Measurements from ENCODE around the gene MON1B. TPM values are rescaled to one million over a fixed set of nuclear protein-coding genes. Genes with fewer than 3 reads are reported as not detected.

MON1B gene
- polyA plus RNA-seq, 1 donor from 2014 or later = 11.6 TPM

DNA sequence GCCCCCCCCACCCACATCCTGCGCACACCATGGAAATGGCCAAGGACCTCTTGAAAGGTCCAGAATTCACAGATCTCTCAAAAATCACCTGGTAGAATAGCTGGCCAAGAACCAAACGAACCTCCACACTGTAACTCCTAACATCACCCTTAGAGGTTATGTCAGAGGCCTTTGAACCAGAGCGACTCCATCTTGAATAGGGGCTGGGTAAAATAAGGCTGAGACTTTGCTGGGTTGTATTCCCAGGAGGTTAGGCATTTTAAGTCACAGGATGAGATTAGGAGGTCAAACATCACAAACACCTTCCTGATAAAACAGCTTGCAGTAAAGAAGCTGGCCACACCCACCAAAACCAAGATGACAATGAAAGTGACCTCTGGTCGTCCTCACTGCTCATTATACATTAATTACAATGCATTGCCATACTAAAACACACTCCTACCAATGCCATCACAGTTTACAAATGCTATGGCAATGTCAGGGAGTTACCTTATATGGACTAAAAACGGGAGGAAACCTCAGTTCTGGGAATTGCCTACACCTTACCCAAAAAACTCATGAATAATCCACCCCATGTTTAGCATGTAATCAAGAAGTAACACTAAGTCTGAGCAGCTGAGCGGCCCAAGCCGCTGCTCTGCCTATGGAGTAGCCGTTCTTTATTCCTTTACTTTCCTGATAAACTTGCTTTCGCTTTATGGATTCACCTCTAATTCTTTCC, 43.0 kb downstream of the MON1B start:
- no peaks in the 10 kb centered on the region for H3F3A ChIP-seq (ENCODE audit: insufficient read depth, low read length, poor library complexity, severe bottlenecking)
- H3K9me2 ChIP-seq (ENCODE audit: insufficient read depth, low read length) = no peaks in the 10 kb centered on the region
- H3K9ac ChIP-seq (ENCODE audit: low read length) = no peak overlapping the region
- no peak overlapping the region for H3K4me3 ChIP-seq (ENCODE audit: low read length)
- no peaks in the 10 kb centered on the region for H3K79me2 ChIP-seq (replicated peaks; ENCODE audit: insufficient read depth, low read length)
- no peaks in the 10 kb centered on the region for H4K20me1 ChIP-seq (ENCODE audit: insufficient read depth)
- H2AFZ ChIP-seq (ENCODE audit: low read depth, low read length) = no peak overlapping the region
- no peaks in the 10 kb centered on the region for H3K36me3 ChIP-seq (ENCODE audit: insufficient read depth, low read length)
- H3K9me3 ChIP-seq (ENCODE audit: low read length) = no peaks in the 10 kb centered on the region
- H3K27me3 ChIP-seq (ENCODE audit: insufficient read depth, low read depth, low read length) = no peaks in the 10 kb centered on the region
- H3K27ac ChIP-seq (ENCODE audit: low read length) = no peak overlapping the region
- TF ChIP-seq, protein P1, sequence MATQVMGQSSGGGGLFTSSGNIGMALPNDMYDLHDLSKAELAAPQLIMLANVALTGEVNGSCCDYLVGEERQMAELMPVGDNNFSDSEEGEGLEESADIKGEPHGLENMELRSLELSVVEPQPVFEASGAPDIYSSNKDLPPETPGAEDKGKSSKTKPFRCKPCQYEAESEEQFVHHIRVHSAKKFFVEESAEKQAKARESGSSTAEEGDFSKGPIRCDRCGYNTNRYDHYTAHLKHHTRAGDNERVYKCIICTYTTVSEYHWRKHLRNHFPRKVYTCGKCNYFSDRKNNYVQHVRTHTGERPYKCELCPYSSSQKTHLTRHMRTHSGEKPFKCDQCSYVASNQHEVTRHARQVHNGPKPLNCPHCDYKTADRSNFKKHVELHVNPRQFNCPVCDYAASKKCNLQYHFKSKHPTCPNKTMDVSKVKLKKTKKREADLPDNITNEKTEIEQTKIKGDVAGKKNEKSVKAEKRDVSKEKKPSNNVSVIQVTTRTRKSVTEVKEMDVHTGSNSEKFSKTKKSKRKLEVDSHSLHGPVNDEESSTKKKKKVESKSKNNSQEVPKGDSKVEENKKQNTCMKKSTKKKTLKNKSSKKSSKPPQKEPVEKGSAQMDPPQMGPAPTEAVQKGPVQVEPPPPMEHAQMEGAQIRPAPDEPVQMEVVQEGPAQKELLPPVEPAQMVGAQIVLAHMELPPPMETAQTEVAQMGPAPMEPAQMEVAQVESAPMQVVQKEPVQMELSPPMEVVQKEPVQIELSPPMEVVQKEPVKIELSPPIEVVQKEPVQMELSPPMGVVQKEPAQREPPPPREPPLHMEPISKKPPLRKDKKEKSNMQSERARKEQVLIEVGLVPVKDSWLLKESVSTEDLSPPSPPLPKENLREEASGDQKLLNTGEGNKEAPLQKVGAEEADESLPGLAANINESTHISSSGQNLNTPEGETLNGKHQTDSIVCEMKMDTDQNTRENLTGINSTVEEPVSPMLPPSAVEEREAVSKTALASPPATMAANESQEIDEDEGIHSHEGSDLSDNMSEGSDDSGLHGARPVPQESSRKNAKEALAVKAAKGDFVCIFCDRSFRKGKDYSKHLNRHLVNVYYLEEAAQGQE (IDR thresholded peaks at IDR 0.05; ENCODE audit: borderline replicate concordance) = no peak
- TF ChIP-seq MXI1 (conservative IDR thresholded peaks at IDR 0.05; ENCODE audit: poor library complexity, severe bottlenecking) (no peak), EP300 (conservative IDR thresholded peaks at IDR 0.05; ENCODE audit: poor library complexity, severe bottlenecking) (no peak), POLR2AphosphoS5 (IDR thresholded peaks at IDR 0.05) (no peak)
- H3K4me2 ChIP-seq (ENCODE audit: low read length) = no peak overlapping the region

DNA sequence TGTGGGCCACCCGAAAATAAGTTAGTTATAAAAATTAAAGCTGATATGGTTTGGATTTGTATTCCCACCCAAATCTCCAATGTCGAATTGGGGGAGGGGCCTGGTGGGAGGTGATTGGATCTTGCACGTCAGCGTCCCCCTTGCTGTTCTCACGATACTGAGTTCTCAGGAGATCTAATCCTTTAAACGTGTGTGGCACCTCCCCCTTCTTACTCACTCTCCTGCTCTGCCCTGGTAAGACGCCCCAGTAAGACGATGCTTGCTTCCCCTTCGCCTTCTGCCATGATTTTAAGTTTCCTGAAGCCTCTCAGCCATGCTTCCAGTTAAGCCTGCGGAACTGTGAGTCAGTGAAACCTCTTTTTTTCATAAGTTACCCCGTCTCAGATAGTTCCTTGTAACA, 43.6 kb downstream of the MON1B start:
- Histone ChIP-seq H3K4me3 (ENCODE audit: low read length) (no peak overlapping the region), H3K4me2 (ENCODE audit: low read length) (no peak overlapping the region), H3K79me2 (replicated peaks; ENCODE audit: insufficient read depth, low read length) (no peaks in the 10 kb centered on the region), H4K20me1 (ENCODE audit: insufficient read depth) (no peaks in the 10 kb centered on the region), H3K27me3 (ENCODE audit: insufficient read depth, low read depth, low read length) (no peaks in the 10 kb centered on the region), H2AFZ (ENCODE audit: low read depth, low read length) (no peak overlapping the region), H3K9me2 (ENCODE audit: insufficient read depth, low read length) (no peaks in the 10 kb centered on the region), H3K9me3 (ENCODE audit: low read length) (no peaks in the 10 kb centered on the region), H3K36me3 (ENCODE audit: insufficient read depth, low read length) (no peaks in the 10 kb centered on the region), H3K27ac (ENCODE audit: low read length) (no peak overlapping the region), H3F3A (ENCODE audit: insufficient read depth, low read length, poor library complexity, severe bottlenecking) (no peaks in the 10 kb centered on the region), H3K9ac (ENCODE audit: low read length) (no peak overlapping the region)
- TF ChIP-seq RAD21 (conservative IDR thresholded peaks at IDR 0.05) (no peak), EZH2 (IDR thresholded peaks at IDR 0.05; ENCODE audit: borderline replicate concordance, insufficient read depth, low read length, poor library complexity, severe bottlenecking) (no peak), SMC3 (conservative IDR thresholded peaks at IDR 0.05; ENCODE audit: poor library complexity) (no peak), TAF1 (IDR thresholded peaks at IDR 0.05; ENCODE audit: low read depth) (no peak), POLR2AphosphoS5 (IDR thresholded peaks at IDR 0.05) (no peak), MXI1 (conservative IDR thresholded peaks at IDR 0.05; ENCODE audit: poor library complexity, severe bottlenecking) (no peak), EP300 (conservative IDR thresholded peaks at IDR 0.05; ENCODE audit: poor library complexity, severe bottlenecking) (no peak)
- TF ChIP-seq, protein P2, sequence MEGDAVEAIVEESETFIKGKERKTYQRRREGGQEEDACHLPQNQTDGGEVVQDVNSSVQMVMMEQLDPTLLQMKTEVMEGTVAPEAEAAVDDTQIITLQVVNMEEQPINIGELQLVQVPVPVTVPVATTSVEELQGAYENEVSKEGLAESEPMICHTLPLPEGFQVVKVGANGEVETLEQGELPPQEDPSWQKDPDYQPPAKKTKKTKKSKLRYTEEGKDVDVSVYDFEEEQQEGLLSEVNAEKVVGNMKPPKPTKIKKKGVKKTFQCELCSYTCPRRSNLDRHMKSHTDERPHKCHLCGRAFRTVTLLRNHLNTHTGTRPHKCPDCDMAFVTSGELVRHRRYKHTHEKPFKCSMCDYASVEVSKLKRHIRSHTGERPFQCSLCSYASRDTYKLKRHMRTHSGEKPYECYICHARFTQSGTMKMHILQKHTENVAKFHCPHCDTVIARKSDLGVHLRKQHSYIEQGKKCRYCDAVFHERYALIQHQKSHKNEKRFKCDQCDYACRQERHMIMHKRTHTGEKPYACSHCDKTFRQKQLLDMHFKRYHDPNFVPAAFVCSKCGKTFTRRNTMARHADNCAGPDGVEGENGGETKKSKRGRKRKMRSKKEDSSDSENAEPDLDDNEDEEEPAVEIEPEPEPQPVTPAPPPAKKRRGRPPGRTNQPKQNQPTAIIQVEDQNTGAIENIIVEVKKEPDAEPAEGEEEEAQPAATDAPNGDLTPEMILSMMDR (IDR thresholded peaks at IDR 0.05; ENCODE audit: poor library complexity, severe bottlenecking) = no peak
- TF ChIP-seq, protein P1 (IDR thresholded peaks at IDR 0.05; ENCODE audit: borderline replicate concordance) = no peak

Measured in neural cell (in vitro differentiated cells).